ENCODE measurements around the gene LRIG1.

The LRIG1 gene

GRCh38 chr3:66399529-66400232, 101.1 kb downstream of the LRIG1 start:
- no peak for DNase-seq

GRCh38 chr3:66398228-66399025, 102.4 kb downstream of the LRIG1 start:
- DNase-seq = no peak

DNA sequence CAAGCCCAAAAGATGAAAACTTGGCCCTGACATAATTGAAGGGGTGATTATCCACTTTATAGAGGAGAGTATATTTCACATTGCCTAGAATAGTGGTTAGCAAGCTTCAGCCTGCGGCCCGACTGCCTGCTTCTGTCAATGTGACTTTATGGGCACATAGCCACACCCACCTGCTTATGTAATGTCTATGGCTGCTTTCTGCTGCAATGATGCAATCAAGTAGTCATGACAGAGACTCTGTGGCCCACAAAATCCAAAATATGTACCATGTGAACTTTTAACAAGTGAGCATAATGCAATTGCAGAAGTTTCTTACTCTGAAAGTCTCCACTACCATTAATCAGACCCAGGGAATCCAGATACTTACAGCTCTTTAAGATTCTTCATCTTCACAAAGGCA, 103.1 kb downstream of the LRIG1 start:
- no peak for DNase-seq

- DNase-seq = no peak
These were observed 103.9 kb downstream of the LRIG1 start for GRCh38 chr3:66396888-66397287.

GRCh38 chr3:66396161-66396760, 104.6 kb downstream of the LRIG1 start:
- DNase-seq = no peak

GRCh38 chr3:66395635-66396034, 105.2 kb downstream of the LRIG1 start:
- no peak for DNase-seq

DNA sequence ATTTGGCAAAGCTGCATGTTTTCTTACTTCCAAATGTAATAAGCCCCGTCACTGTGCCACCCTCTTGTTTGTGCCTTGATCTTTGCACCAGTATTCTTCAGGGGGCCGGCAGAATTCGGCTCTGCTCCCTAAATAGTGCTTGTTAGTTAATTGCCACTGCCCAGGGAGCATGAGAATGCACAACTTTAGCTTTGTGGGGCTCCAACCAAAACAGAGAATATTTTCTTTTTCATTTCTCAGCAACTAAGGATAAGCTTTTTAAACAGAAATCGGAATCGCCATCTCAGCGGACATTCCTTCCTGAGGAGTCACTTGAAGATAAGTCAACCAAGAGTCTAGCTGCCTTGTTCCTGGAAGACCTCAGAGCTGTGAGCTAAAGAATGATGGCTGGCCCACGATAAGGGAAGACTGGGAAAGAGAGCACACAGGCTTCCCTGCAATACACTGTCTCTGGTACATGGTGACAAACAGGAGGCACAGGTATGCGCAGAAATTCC, 106.0 kb downstream of the LRIG1 start:
- DNase-seq = no peak

- no peak for DNase-seq
These were observed 106.6 kb downstream of the LRIG1 start for GRCh38 chr3:66394019-66394752.

GRCh38 chr3:66393333-66394005, 107.4 kb downstream of the LRIG1 start:
- DNase-seq = no peak

- DNase-seq = no peak
These were observed 107.9 kb downstream of the LRIG1 start for GRCh38 chr3:66392966-66393332.

DNA sequence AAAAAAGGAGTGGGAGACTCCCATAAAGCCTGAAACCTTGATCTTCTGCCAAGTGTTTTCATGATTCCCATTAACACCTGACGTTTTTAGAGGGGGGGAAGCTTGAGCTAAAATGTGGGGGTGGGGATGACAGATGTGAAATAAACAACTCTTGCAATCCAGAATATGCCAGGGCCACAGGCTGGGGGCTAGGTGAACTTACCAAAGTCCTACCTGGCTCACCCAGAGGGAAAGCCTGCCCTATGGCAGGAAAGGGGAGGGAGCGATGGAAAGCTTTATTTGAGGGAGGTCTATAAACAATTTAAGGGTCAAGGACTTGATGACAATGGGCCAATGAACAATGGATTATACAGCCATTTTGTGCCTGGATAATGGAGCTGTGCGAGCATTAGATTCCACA, 108.3 kb downstream of the LRIG1 start:
- DNase-seq = no peak

DNA sequence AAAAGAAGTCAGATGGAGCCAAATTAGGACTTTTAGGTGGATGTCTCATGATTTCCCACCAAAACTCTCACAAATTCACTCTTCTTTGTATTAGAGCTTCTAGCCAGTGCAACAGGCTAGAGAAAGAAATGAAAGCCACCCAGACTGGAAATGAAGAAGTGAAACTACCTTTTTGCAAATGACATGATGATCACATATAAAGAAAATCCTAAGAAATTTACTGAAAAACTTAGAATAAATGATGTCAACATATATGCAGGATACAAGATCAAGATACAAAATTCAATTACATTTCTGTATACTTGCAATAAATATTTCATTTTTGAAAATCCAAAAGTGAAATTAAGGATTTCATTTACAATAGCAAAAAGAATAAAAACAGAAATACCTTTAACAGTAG, 110.8 kb downstream of the LRIG1 start:
- no peak for DNase-seq

GRCh38 chr3:66386925-66387650, 113.7 kb downstream of the LRIG1 start:
- no peak for DNase-seq

DNA sequence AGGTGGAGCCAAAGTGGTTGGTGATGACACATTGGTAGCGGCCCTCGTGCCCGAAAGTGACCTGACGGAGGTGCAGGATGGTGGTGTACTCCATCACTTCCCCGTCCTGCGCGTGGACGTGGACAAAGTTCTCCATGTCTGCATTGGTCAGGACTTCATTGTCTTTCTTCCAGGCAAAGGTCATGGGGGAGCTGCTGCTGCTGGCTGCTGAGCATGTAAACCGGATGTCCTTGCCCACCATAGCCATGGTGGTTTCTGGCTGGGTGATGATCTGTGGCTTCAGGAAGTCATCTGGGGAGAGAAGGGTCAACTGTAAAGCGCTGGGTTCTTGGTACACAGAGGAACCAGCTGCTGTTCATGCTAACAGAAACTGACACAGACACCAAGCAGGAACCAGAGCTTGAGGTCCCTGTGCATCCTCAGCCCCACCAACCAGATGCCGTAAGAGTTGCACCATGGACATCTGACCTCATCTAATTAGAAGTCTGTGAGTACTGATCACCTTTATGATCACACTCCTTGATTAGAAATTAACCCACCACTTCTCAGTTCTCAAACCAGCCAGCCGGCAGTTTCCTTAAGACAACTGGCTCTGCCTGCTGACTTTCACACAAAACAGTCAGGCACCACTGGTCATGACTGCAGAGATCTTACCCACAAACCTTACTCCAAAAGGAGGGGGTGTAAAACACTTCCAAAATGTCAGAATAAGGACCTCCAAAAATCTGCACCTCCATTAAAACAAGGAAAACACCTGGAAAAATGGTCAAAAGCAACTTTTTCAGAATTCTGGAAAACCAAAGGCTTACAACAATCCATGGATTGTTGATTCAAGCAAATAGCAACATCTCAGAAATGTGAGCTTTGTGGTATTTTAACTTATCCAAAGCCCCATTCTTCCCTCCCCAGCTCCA, 114.6 kb downstream of the LRIG1 start:
- no peak for DNase-seq

DNA sequence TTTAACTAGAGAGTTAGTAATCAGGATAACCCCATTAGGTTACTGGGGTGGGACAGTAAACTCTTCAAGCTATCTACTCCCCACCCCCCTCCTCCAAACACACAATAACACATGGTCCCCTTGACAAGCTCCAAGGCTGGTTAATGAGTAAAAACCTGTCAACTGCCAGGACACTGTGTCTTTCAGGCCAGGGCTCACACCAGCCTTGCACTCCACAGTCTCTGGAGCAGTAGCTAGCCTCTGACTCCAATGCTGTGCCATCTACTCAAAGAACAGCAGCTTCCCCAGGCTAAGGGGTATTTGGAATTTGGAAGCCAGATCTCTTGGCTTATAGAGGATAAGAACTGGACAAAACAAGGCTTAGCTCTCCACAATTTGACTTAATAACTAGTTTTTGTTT, 115.8 kb downstream of the LRIG1 start:
- no peak for DNase-seq

DNA sequence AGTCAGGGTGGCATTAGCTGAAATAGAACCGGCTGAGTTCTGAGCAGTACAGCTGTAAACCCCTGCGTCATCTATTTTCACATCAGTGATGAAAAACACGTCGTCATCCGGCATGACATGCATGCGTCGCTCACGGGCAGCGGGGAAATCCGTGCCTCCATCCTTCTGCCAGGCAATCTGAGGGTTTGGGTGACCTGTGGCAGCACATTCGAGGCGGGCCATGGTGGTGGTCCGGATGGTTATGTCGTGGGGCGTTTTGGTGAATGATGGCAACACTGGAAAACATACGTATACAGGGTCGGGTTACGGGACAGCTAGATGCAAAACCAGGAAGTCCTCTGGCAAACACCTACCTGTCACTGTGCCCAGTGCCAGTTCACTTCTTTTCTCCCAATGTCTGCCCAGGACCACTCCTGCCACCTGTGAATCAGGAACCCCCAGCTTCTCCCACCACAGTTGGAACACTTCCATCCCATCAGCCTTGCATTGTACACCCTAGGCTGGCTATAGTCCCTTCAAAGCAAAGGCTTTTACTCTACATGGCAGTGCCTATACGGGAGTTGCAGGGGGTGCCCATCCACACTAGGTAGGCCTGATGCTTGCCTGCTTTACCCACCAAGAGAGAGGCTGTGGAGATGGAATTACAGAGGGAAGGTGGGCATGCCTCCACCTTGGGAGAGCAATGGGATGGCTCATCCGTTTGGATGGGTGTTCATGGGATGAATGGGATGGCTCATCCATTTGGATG, 116.7 kb downstream of the LRIG1 start:
- DNase-seq = no peak

- DNase-seq = no peak
These were observed 117.8 kb downstream of the LRIG1 start for GRCh38 chr3:66383023-66383422.

- DNase-seq = no peak
These were observed 118.7 kb downstream of the LRIG1 start for GRCh38 chr3:66382142-66382541.

- DNase-seq = no peak
These were observed 119.2 kb downstream of the LRIG1 start for GRCh38 chr3:66381626-66382025.
